ENCODE results near the gene PLCB3. TPM values are rescaled to one million over a fixed set of nuclear protein-coding genes. Genes with fewer than 3 reads are reported as not detected.

PLCB3 gene
- total and polyA plus RNA-seq, 2 of the 13 experiments (the other 11 are each of a cell fraction or from before 2014, with no cell fraction given): 7.5 to 13.8 TPM

DNA sequence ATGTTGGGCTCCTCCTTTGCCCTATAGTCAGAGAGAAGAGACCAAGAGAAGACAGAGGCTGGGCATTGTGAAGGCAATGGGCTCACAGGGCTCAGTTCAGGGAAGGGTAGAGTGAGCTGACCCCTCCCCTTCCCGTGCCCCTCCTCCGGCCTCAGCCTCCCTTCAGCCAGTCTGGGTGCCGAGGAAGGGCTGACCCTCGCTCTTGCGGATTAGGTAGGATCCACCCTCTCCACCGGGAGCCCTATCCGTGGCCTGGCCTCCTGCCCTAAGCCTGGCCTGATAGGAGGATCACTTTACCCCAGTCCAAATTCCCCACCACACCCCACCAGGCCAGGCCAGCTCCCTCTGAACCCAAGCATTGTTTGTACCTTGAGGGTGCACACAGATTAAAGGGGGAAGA, 2.8 kb upstream of the PLCB3 start:
- Histone ChIP-seq H3K9me3 (ENCODE audit: low read length) (no peaks in the 10 kb centered on the region), H4K20me1 (ENCODE audit: insufficient read depth, low read length) (no peaks in the 10 kb centered on the region), H3K27ac (ENCODE audit: extremely low read length, insufficient read depth, low read length) (no peak overlapping the region), H2AFZ (ENCODE audit: low read length) (no peak overlapping the region), H3K36me3 (replicated peaks in 1 of 2; ENCODE audit: control insufficient read depth in 1 of 2, insufficient read depth in 2 of 2, low read length in 2 of 2) (peaks cover 0 to 7% of the 10 kb centered on the region in 2 experiments; a peak in 2 of 5 replicates), H3K27me3 (ENCODE audit: control insufficient read depth in 1 of 2, insufficient read depth in 2 of 2, low read length in 2 of 2) (no peaks in the 10 kb centered on the region; a peak in 1 of 5 replicates), H3K4me3 (replicated peaks in 1 of 3; ENCODE audit: insufficient read depth in 1 of 3, low read depth in 2 of 3, low read length in 3 of 3) (peak overlapping the region; percentile 13 to 89 (median 84); a peak in 3 of 6 replicates), H3K79me2 (ENCODE audit: insufficient read depth, low read length) (peaks cover 20% of the 10 kb centered on the region), H3K4me1 (ENCODE audit: insufficient read depth, low read length) (peaks cover 66% of the 10 kb centered on the region), H3K9ac (ENCODE audit: insufficient read depth, low read depth, low read length) (peak overlapping the region; percentile 81), H3K4me2 (ENCODE audit: low read depth, low read length) (peak overlapping the region; percentile 100)
- no peak for ATAC-seq
- POLR2A ChIA-PET: interaction anchor here (1.4 to 8.3 kb wide), 2 partner anchors 21 to 69 kb away, joined by 3 to 113 read pairs; partner anchors contain the start of genes PRDX5 and TRMT112
- intact Hi-C loops (cut with micrococcal nuclease; ENCODE audit: unreplicated experiment): loop anchor here (5.0 kb wide), 1 partner anchor 54 kb away; the partner anchor contains the start of gene CATSPERZ
- no peak for DNase-seq (ENCODE audit: low spot score)
- no peak for FAIRE-seq
- TF ChIP-seq ZNF598 (CRISPR knock-in tag; IDR thresholded peaks at IDR 0.05; ENCODE audit: borderline replicate concordance) (0 out of 2 replicates have a peak, but pooled peaks have one; percentile 46), ZNF24 (IDR thresholded peaks at IDR 0.05) (no peak), HDAC1 (CRISPR knock-in tag; IDR thresholded peaks at IDR 0.05) (no peak), ZNF788 (CRISPR knock-in tag; IDR thresholded peaks at IDR 0.05; ENCODE audit: borderline replicate concordance) (peak; percentile 40; the same call in 1 of the 2 replicates), NR2F6 (IDR thresholded peaks at IDR 0.05) (peak; percentile 12; the same call in 1 of the 2 replicates), NR2F6 (CRISPR knock-in tag; IDR thresholded peaks at IDR 0.05) (no peak), ZNF629 (CRISPR knock-in tag; conservative IDR thresholded peaks at IDR 0.05) (peak; percentile 80)
- TF ChIP-seq, protein P1, sequence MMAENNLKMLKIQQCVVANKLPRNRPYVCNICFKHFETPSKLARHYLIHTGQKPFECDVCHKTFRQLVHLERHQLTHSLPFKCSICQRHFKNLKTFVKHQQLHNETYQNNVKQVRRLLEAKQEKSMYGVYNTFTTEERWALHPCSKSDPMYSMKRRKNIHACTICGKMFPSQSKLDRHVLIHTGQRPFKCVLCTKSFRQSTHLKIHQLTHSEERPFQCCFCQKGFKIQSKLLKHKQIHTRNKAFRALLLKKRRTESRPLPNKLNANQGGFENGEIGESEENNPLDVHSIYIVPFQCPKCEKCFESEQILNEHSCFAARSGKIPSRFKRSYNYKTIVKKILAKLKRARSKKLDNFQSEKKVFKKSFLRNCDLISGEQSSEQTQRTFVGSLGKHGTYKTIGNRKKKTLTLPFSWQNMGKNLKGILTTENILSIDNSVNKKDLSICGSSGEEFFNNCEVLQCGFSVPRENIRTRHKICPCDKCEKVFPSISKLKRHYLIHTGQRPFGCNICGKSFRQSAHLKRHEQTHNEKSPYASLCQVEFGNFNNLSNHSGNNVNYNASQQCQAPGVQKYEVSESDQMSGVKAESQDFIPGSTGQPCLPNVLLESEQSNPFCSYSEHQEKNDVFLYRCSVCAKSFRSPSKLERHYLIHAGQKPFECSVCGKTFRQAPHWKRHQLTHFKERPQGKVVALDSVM (CRISPR knock-in tag; IDR thresholded peaks at IDR 0.05): 0 out of 2 replicates have a peak, but pooled peaks have one; percentile 17
- in situ Hi-C loops (cut with HindIII; ENCODE audit: extremely low pct_ligation_motif_present, low pct_unique_long_range_greater_than_20kb): no loop called here
- no TSS peak for BruUV-seq (replicated peaks)
- 0% methylated on average over 1 of the region's 7 CpGs for WGBS (ENCODE audit: low lambda C conversion rate)
- CTCF ChIA-PET (ENCODE audit: low intra/inter-chr PET ratio, low total read pairs): no interaction called here
